ENCODE measurements around the gene RNF213.

DNA sequence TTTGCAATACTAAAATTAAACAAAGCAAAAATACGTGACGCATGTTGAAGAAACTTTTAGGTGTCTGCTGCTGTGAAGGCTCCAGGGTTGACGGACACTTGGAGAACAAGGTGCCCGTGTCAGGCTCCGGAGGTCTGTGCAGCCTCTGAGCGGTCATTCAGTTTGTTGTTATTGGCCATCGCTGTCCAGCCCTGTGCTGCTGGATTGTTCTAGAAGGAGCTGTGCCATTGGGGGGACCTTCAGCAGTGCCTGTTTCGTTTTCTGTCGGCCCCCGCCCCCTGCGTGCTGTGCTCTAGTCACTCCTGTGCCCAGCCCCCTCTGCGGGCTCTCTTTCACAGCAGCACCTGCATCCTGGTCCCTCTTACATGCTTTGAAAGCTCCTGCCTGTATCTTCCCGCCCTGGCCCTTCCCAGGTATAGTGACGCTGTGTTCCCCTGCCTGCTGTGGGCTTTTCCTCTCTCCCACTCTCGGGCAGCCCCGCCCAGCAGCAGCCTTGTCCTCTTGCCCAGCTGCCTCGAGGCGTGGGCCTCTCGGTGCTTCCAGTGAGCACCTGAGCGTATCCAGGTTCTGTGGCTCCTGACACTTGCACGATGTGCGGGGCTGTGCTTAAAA is 50.7 kb downstream of the RNF213 start:
- TF ChIP-seq, protein P1, sequence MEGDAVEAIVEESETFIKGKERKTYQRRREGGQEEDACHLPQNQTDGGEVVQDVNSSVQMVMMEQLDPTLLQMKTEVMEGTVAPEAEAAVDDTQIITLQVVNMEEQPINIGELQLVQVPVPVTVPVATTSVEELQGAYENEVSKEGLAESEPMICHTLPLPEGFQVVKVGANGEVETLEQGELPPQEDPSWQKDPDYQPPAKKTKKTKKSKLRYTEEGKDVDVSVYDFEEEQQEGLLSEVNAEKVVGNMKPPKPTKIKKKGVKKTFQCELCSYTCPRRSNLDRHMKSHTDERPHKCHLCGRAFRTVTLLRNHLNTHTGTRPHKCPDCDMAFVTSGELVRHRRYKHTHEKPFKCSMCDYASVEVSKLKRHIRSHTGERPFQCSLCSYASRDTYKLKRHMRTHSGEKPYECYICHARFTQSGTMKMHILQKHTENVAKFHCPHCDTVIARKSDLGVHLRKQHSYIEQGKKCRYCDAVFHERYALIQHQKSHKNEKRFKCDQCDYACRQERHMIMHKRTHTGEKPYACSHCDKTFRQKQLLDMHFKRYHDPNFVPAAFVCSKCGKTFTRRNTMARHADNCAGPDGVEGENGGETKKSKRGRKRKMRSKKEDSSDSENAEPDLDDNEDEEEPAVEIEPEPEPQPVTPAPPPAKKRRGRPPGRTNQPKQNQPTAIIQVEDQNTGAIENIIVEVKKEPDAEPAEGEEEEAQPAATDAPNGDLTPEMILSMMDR (tag by site-specific recombination; IDR thresholded peaks at IDR 0.05), result no peak
- TF ChIP-seq ZNF404 (tag by site-specific recombination; IDR thresholded peaks at IDR 0.05) (no peak), MZF1 (tag by site-specific recombination; IDR thresholded peaks at IDR 0.05; ENCODE audit: borderline replicate concordance) (no peak), ZNF174 (tag by site-specific recombination; IDR thresholded peaks at IDR 0.05) (no peak), PRDM1 (tag by site-specific recombination; IDR thresholded peaks at IDR 0.05) (no peak), ZNF211 (tag by site-specific recombination; IDR thresholded peaks at IDR 0.05; ENCODE audit: low read depth) (no peak)

All from HEK293 (cell line).